Endometrium (tissue), 2 donors: ENCODE results near the gene CCDC24.

Source experiments
- FAIRE-seq: peaks from 2 replicates; lab custom pipeline; 2012; peaks lifted over from hg19 to GRCh38; lab: Jason Lieb, UNC
- donor health status: control.
- donor health status: control.

Gene CCDC24

GRCh38 chr1:44025816-44026215, 34.4 kb downstream of the CCDC24 start:
- no peak for FAIRE-seq

- no peak for FAIRE-seq
These were observed 35.9 kb downstream of the CCDC24 start for GRCh38 chr1:44027320-44027719.

- no peak for FAIRE-seq
These were observed 38.0 kb downstream of the CCDC24 start for GRCh38 chr1:44029260-44029910.

- no peak for FAIRE-seq
These were observed 38.7 kb downstream of the CCDC24 start for GRCh38 chr1:44029911-44030604.

- FAIRE-seq: no peak
These were observed 39.3 kb downstream of the CCDC24 start for GRCh38 chr1:44030605-44031251.

- no peak for FAIRE-seq
These were observed 40.1 kb downstream of the CCDC24 start, which contains the start of gene SLC6A9 for GRCh38 chr1:44031252-44032169. Gene SLC6A9, minus strand, starts transcription at chr1:44031462. Its CDS starts 7,185 bp downstream, at chr1:44024277.

- no peak for FAIRE-seq
These were observed 40.9 kb downstream of the CCDC24 start for GRCh38 chr1:44032170-44032790.

GRCh38 chr1:44033041-44033575, 41.7 kb downstream of the CCDC24 start:
- FAIRE-seq: no peak

GRCh38 chr1:44033756-44034155, 42.4 kb downstream of the CCDC24 start:
- no peak for FAIRE-seq

- no peak for FAIRE-seq
These were observed 43.0 kb downstream of the CCDC24 start for GRCh38 chr1:44034423-44034822.

- no peak for FAIRE-seq
These were observed 43.7 kb downstream of the CCDC24 start for GRCh38 chr1:44034976-44035716.

- FAIRE-seq: no peak
These were observed 44.5 kb downstream of the CCDC24 start for GRCh38 chr1:44035726-44036408.

- FAIRE-seq: no peak
These were observed 45.2 kb downstream of the CCDC24 start for GRCh38 chr1:44036409-44037139.

- no peak for FAIRE-seq
These were observed 45.8 kb downstream of the CCDC24 start for GRCh38 chr1:44037154-44037553.

- FAIRE-seq: no peak
These were observed 47.7 kb downstream of the CCDC24 start for GRCh38 chr1:44038876-44039657.

GRCh38 chr1:44040418-44040817, 49.0 kb downstream of the CCDC24 start:
- FAIRE-seq: no peak

- no peak for FAIRE-seq
These were observed 49.4 kb downstream of the CCDC24 start for GRCh38 chr1:44040846-44041245.
